GM20431 (cell line): ENCODE results near the gene CRB1.

ENCODE experiments used
- in situ Hi-C: fragments of 300-500 bp; cut with MseI, MboI; formaldehyde crosslinking; loops from one replicate; pipeline ENCODE4 v1.15.0; 2020; ENCODE audit warnings: low sequenced_read_pairs; ENCODE audit not compliant: unreplicated experiment

Gene CRB1

GRCh38 chr1:197341626-197342025, 73.6 kb downstream of the CRB1 start:
- in situ Hi-C loops = no loop called here

- in situ Hi-C loops = no loop called here
Observed at GRCh38 chr1:197342044-197342565, 74.1 kb downstream of the CRB1 start.

- in situ Hi-C loops = no loop called here
Observed at GRCh38 chr1:197342669-197343068, 74.6 kb downstream of the CRB1 start.

GRCh38 chr1:197343663-197344273, 75.7 kb downstream of the CRB1 start:
- in situ Hi-C loops = no loop called here

GRCh38 chr1:197351821-197352440, 83.9 kb downstream of the CRB1 start:
- in situ Hi-C loops = no loop called here

- in situ Hi-C loops = no loop called here
Observed at GRCh38 chr1:197355248-197355995, 87.4 kb downstream of the CRB1 start.

- in situ Hi-C loops = no loop called here
Observed at GRCh38 chr1:197356723-197357533, 88.9 kb downstream of the CRB1 start.

- in situ Hi-C loops = no loop called here
Observed at GRCh38 chr1:197358959-197359358, 90.9 kb downstream of the CRB1 start.

GRCh38 chr1:197360068-197360467, 92.0 kb downstream of the CRB1 start:
- in situ Hi-C loops = no loop called here

- in situ Hi-C loops = no loop called here
Observed at GRCh38 chr1:197362871-197363270, 94.8 kb downstream of the CRB1 start.

- in situ Hi-C loops = no loop called here
Observed at GRCh38 chr1:197363855-197364254, 95.8 kb downstream of the CRB1 start.

- in situ Hi-C loops = no loop called here
Observed at GRCh38 chr1:197366996-197367395, 98.9 kb downstream of the CRB1 start.

- in situ Hi-C loops = no loop called here
Observed at GRCh38 chr1:197367627-197368026, 99.6 kb downstream of the CRB1 start.

- in situ Hi-C loops = no loop called here
Observed at GRCh38 chr1:197374428-197374827, 106.4 kb downstream of the CRB1 start.

- in situ Hi-C loops = no loop called here
Observed at GRCh38 chr1:197384471-197384870, 116.4 kb downstream of the CRB1 start.

GRCh38 chr1:197388801-197389200, 120.7 kb downstream of the CRB1 start:
- in situ Hi-C loops = no loop called here

- in situ Hi-C loops = no loop called here
Observed at GRCh38 chr1:197390856-197391255, 122.8 kb downstream of the CRB1 start.

GRCh38 chr1:197391303-197392226, 123.5 kb downstream of the CRB1 start:
- in situ Hi-C loops = no loop called here

- in situ Hi-C loops = no loop called here
Observed at GRCh38 chr1:197392541-197392940, 124.5 kb downstream of the CRB1 start.
